Measurements from ENCODE around the gene GRIK4. TPM values are rescaled to one million over a fixed set of nuclear protein-coding genes. Genes with fewer than 3 reads are reported as not detected.

GRIK4 gene
- total RNA-seq, 1 donor from 2014 or later = 4.5 TPM

DNA sequence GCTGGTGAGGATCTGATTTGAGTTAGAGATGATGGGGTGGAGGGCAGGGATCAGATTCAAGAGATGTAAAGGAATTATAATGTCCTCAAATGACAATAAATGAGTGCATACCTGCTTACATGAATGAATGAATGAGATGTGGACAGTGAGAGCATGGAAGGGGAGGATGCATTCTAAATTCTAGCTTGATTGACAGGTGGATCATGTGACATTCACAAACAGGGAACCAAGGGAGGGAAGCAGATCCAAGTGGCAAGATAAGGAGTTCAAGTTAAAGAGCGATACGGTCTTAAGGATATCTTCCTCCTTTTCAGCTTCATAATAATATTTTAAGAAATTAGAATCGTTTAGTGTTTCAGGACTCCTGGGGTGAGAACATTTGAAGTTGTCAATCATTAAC lies 341.9 kb downstream of the GRIK4 start:
- peaks cover 2% of the 10 kb centered on the region for H3K27me3 Mint-ChIP-seq (ENCODE audit: unreplicated experiment)
- no peak overlapping the region for H3K27ac Mint-ChIP-seq (ENCODE audit: unreplicated experiment)
- H3K36me3 Mint-ChIP-seq (ENCODE audit: low read depth, unreplicated experiment) = no peaks in the 10 kb centered on the region
- no peak for DNase-seq (ENCODE audit: low spot score)
- no peak overlapping the region for H3K4me3 Mint-ChIP-seq (ENCODE audit: unreplicated experiment)
- H3K9me3 Mint-ChIP-seq (ENCODE audit: unreplicated experiment) = no peaks in the 10 kb centered on the region
- H3K4me1 Mint-ChIP-seq (ENCODE audit: unreplicated experiment) = peaks cover 16% of the 10 kb centered on the region
- TF ChIP-seq, protein P1, sequence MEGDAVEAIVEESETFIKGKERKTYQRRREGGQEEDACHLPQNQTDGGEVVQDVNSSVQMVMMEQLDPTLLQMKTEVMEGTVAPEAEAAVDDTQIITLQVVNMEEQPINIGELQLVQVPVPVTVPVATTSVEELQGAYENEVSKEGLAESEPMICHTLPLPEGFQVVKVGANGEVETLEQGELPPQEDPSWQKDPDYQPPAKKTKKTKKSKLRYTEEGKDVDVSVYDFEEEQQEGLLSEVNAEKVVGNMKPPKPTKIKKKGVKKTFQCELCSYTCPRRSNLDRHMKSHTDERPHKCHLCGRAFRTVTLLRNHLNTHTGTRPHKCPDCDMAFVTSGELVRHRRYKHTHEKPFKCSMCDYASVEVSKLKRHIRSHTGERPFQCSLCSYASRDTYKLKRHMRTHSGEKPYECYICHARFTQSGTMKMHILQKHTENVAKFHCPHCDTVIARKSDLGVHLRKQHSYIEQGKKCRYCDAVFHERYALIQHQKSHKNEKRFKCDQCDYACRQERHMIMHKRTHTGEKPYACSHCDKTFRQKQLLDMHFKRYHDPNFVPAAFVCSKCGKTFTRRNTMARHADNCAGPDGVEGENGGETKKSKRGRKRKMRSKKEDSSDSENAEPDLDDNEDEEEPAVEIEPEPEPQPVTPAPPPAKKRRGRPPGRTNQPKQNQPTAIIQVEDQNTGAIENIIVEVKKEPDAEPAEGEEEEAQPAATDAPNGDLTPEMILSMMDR (IDR thresholded peaks at IDR 0.05; ENCODE audit: unreplicated experiment) = no peak

DNA sequence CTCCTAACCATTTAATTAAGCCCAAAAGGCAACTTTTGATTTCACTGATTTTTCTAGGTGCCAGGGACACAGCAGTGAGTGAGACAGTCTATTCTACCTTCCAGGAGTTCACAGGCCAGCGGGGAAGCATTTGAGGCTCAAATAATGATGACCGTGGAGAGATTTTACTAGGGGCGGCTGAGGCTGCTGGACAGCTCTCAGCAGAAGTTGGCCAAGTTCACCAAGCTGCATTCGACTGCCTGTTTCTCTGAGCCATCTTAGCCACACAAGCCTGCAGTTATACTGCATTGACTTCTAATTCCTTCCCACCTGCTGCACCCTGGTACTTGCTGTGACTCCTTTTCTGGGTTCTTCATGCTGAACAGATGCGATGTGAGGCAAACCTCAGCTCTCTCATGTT lies 343.4 kb downstream of the GRIK4 start:
- Mint-ChIP-seq H3K27me3 (ENCODE audit: unreplicated experiment) (peaks cover 2% of the 10 kb centered on the region), H3K36me3 (ENCODE audit: low read depth, unreplicated experiment) (no peaks in the 10 kb centered on the region), H3K27ac (ENCODE audit: unreplicated experiment) (no peak overlapping the region), H3K9me3 (ENCODE audit: unreplicated experiment) (no peaks in the 10 kb centered on the region), H3K4me1 (ENCODE audit: unreplicated experiment) (peaks cover 28% of the 10 kb centered on the region), H3K4me3 (ENCODE audit: unreplicated experiment) (no peak overlapping the region)
- no peak for DNase-seq (ENCODE audit: low spot score)
- TF ChIP-seq, protein P1 (IDR thresholded peaks at IDR 0.05; ENCODE audit: unreplicated experiment) = no peak

DNA sequence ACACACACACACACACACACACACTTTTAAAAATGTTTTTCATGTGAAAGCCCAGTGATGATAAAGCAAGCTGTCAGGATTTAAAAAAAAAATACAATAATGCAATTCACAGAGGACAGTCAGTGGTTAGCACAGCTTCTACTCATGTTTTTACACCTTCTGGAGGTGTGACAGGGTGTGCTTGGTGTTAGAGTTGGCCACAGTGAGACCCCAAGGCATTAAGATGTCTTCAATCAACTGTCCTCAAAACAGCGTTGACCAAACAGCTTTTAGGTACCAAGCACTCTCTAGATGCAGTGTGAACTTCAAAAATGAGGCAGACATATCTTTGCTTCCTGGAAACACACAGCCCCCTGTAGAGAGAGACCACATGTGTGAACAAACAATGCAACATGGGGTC lies 346.0 kb downstream of the GRIK4 start:
- peaks cover 2% of the 10 kb centered on the region for H3K27me3 Mint-ChIP-seq (ENCODE audit: unreplicated experiment)
- peaks cover 19% of the 10 kb centered on the region for H3K4me1 Mint-ChIP-seq (ENCODE audit: unreplicated experiment)
- H3K9me3 Mint-ChIP-seq (ENCODE audit: unreplicated experiment) = no peaks in the 10 kb centered on the region
- TF ChIP-seq, protein P1 (IDR thresholded peaks at IDR 0.05; ENCODE audit: unreplicated experiment) = no peak
- H3K27ac Mint-ChIP-seq (ENCODE audit: unreplicated experiment) = no peak overlapping the region
- no peaks in the 10 kb centered on the region for H3K36me3 Mint-ChIP-seq (ENCODE audit: low read depth, unreplicated experiment)
- no peak for DNase-seq (ENCODE audit: low spot score)
- no peak overlapping the region for H3K4me3 Mint-ChIP-seq (ENCODE audit: unreplicated experiment)

DNA sequence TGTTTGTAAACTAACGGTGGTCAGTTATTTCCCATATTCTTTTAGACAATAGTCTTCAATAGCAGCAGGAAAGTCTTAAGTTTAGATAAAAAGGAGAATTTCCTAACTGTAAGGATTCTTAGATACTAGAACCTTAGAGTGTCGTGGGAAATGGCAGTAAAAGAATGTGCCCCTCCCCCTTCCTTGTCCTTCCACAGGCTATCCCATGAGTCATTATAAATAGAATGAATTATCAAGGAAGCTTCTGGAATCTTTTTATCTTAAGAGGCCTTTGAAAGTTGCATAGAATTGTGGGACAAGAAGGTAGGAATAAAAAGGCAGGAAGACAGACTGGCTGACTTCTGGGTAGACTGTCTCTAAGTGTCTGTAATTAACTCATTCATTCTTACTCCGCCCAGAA lies 347.2 kb downstream of the GRIK4 start:
- DNase-seq (ENCODE audit: low spot score) = no peak
- Mint-ChIP-seq H3K36me3 (ENCODE audit: low read depth, unreplicated experiment) (no peaks in the 10 kb centered on the region), H3K9me3 (ENCODE audit: unreplicated experiment) (no peaks in the 10 kb centered on the region), H3K4me1 (ENCODE audit: unreplicated experiment) (peaks cover 22% of the 10 kb centered on the region), H3K4me3 (ENCODE audit: unreplicated experiment) (no peak overlapping the region), H3K27ac (ENCODE audit: unreplicated experiment) (no peak overlapping the region), H3K27me3 (ENCODE audit: unreplicated experiment) (peaks cover 2% of the 10 kb centered on the region)
- TF ChIP-seq, protein P1 (IDR thresholded peaks at IDR 0.05; ENCODE audit: unreplicated experiment) = no peak

DNA sequence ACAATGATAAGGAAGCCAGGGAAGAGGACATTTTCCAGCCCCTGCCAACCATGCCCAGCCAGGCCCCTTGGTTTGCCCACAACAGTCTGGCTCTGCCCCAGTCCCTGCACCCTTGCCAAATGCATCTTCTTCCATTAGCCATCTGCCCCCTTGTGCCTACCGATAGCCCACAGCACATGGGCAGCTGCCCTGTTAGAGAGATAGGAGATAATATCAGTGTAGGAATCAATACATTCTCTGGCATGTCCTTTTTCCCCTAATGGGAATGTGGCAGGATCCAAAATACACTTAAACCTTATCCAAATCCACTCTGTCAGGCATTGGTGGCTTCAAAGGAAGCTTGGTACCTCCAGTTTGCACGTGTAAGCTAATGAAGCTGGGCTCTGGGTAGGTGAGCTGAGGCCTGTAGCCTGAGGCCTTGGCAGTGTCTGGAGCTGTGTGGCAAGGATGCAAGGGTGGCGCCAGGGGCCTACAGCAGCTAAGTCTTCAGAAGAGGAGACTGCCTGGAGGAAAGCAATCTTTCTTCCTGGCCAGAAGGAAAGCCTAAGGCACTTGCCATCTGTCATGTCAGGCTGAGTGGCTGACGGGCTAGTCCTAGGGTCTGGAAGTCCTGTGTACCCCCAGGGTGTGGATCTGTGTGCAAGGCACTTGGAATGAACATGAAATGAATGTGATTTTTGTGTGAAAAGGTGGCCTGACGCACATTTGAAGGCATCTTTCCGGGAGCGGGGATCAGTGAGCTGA lies 348.2 kb downstream of the GRIK4 start:
- Mint-ChIP-seq H3K9me3 (ENCODE audit: unreplicated experiment) (no peaks in the 10 kb centered on the region), H3K4me3 (ENCODE audit: unreplicated experiment) (no peak overlapping the region), H3K36me3 (ENCODE audit: low read depth, unreplicated experiment) (no peaks in the 10 kb centered on the region), H3K27me3 (ENCODE audit: unreplicated experiment) (peaks cover 2% of the 10 kb centered on the region), H3K27ac (ENCODE audit: unreplicated experiment) (no peak overlapping the region), H3K4me1 (ENCODE audit: unreplicated experiment) (peaks cover 22% of the 10 kb centered on the region)
- no peak for DNase-seq (ENCODE audit: low spot score)
- TF ChIP-seq, protein P1 (IDR thresholded peaks at IDR 0.05; ENCODE audit: unreplicated experiment) = no peak
